GM18867 (cell line): ENCODE data around the gene PRKG2.
"Not testable (repeated sequence)": the region's sequence is repeated elsewhere in the genome, so short reads cannot be mapped to it uniquely, and the experiment has no call there.

ENCODE experiments used
- ATAC-seq: cut with Tn5 transposase; IDR thresholded peaks from one replicate; pipeline ENCODE4 v1.9.1; 2021; ENCODE audit warnings: mild to moderate bottlenecking, moderate library complexity; ENCODE audit not compliant: unreplicated experiment

The PRKG2 gene

GRCh38 chr4:81162752-81163458 lies 52.1 kb downstream of the PRKG2 start:
- no peak for ATAC-seq

GRCh38 chr4:81153714-81154323 lies 61.2 kb downstream of the PRKG2 start:
- ATAC-seq, result not testable (repeated sequence)

- ATAC-seq, result no peak
Measured at GRCh38 chr4:81152839-81153713, 61.9 kb downstream of the PRKG2 start.

- ATAC-seq, result no peak
Measured at GRCh38 chr4:81149976-81150375, 65.0 kb downstream of the PRKG2 start.

- no peak for ATAC-seq
Measured at GRCh38 chr4:81148576-81148975, 66.4 kb downstream of the PRKG2 start.

- ATAC-seq, result no peak
Measured at GRCh38 chr4:81146466-81146865, 68.6 kb downstream of the PRKG2 start.

GRCh38 chr4:81143183-81143582 lies 71.8 kb downstream of the PRKG2 start:
- ATAC-seq, result no peak

- ATAC-seq, result no peak
Measured at GRCh38 chr4:81142744-81143143, 72.3 kb downstream of the PRKG2 start.

GRCh38 chr4:81137894-81138293 lies 77.1 kb downstream of the PRKG2 start:
- ATAC-seq, result no peak

GRCh38 chr4:81137446-81137845 lies 77.6 kb downstream of the PRKG2 start:
- no peak for ATAC-seq

- ATAC-seq, result no peak
Measured at GRCh38 chr4:81136161-81136905, 78.7 kb downstream of the PRKG2 start.

GRCh38 chr4:81135501-81135900 lies 79.5 kb downstream of the PRKG2 start:
- no peak for ATAC-seq

GRCh38 chr4:81131563-81131962 lies 83.5 kb downstream of the PRKG2 start:
- ATAC-seq, result no peak

- ATAC-seq, result no peak
Measured at GRCh38 chr4:81131066-81131465, 84.0 kb downstream of the PRKG2 start.

- no peak for ATAC-seq
Measured at GRCh38 chr4:81130569-81130968, 84.5 kb downstream of the PRKG2 start.

GRCh38 chr4:81120055-81120454 lies 95.0 kb downstream of the PRKG2 start:
- ATAC-seq, result no peak

GRCh38 chr4:81118086-81118485 lies 96.9 kb downstream of the PRKG2 start:
- no peak for ATAC-seq

- ATAC-seq, result no peak
Measured at GRCh38 chr4:81116566-81116965, 98.5 kb downstream of the PRKG2 start.

GRCh38 chr4:81113024-81113423 lies 102.0 kb downstream of the PRKG2 start:
- no peak for ATAC-seq

- ATAC-seq, result no peak
Measured at GRCh38 chr4:81109356-81109755, 105.7 kb downstream of the PRKG2 start.

- ATAC-seq, result no peak
Measured at GRCh38 chr4:81106150-81106549, 108.9 kb downstream of the PRKG2 start.
